Measurements from ENCODE around the gene SPIRE1.
A peak's percentile ranks its signal among the peaks of the same experiment; 100 is the strongest.
"Not testable (repeated sequence)": the region's sequence is repeated elsewhere in the genome, so short reads cannot be mapped to it uniquely, and the experiment has no call there.

Gene SPIRE1

DNA sequence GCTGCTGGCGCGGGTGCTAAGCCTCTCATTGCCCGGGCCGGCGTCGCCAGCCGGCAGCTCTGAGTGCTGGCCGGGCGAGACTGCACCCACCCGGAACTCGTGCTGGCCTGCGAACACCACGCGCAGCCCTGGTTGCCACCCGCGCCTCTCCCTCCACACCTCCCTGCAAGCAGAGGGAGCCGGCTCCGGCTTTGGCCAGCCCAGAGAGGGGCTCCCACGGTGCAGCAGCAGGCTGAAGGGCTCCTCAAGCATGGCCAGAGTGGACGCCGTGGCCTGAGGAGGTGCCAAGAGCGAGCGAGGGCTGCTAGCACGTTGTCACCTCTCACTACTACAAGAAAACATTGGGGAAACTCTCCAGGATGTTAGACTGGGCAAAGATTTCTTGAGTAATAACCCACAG lies 98.6 kb downstream of the SPIRE1 start:
- DNase-seq (ENCODE audit: low read depth), result no peak
- no peak overlapping the region for H3K4me3 ChIP-seq (ENCODE audit: low read depth, low read length)
- no peak for TF ChIP-seq CTCF (IDR thresholded peaks at IDR 0.05; ENCODE audit: insufficient read depth, low read depth, low read length, missing control alignments)

- no peak for TF ChIP-seq CTCF (IDR thresholded peaks at IDR 0.05; ENCODE audit: insufficient read depth, low read depth, low read length, missing control alignments)
- H3K4me3 ChIP-seq (ENCODE audit: low read depth, low read length), result no peak overlapping the region
- no peak for DNase-seq (ENCODE audit: low read depth)
Measured at GRCh38 chr18:12556946-12557806, 100.7 kb downstream of the SPIRE1 start.

GRCh38 chr18:12554796-12555388 lies 103.0 kb downstream of the SPIRE1 start:
- no peak overlapping the region for H3K4me3 ChIP-seq (ENCODE audit: low read depth, low read length)
- no peak for TF ChIP-seq CTCF (IDR thresholded peaks at IDR 0.05; ENCODE audit: insufficient read depth, low read depth, low read length, missing control alignments)
- no peak for DNase-seq (ENCODE audit: low read depth)

GRCh38 chr18:12552879-12553242 lies 105.0 kb downstream of the SPIRE1 start:
- DNase-seq (ENCODE audit: low read depth), result no peak
- H3K4me3 ChIP-seq (ENCODE audit: low read depth, low read length), result no peak overlapping the region
- TF ChIP-seq CTCF (IDR thresholded peaks at IDR 0.05; ENCODE audit: insufficient read depth, low read depth, low read length, missing control alignments), result no peak

DNA sequence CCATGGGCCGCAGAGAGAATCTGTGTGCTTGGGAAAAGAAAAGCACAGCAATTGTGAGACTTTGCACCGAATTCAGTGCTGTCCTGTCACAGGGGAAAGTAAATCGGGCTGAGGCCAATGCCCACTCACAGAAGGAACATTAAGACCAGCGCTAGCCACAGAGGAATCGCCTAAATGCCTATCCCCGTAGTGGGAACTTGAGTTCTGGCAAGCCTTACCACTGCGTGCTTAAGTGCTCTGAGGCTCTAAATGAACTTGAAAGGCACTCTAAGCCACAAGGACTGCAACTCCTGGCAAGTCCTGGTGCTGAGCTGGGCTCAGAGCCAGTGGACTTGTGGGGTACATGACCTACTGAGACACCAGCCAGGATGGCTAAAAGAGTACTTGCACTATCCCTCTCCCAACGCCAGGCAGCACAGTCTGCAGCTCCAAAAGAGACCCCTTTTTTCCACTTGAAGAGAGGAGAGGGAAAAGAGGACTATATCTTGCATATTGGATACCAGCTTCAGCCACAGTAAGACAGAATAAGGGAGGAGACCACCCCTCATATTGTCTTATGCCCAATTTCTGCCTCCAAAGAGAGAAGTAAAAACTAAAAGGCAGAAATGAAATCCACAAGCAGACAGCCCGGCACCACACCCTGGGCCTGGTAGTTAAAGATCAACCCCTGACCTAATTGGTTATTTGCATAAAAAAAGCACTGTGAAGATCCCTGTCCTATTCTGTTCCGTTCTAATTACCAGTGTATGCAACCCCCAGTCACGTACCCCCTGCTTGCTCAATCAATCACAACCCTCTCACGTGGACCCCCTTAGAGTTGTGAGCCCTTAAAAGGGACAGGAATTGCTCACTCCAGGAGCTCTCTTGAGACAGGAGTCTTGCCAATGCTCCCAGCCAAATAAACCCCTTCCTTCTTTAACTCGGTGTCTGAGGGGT lies 105.7 kb downstream of the SPIRE1 start:
- H3K4me3 ChIP-seq (ENCODE audit: low read depth, low read length), result not testable (repeated sequence)
- DNase-seq (ENCODE audit: low read depth), result peak; percentile 14

- H3K4me3 ChIP-seq (ENCODE audit: low read depth, low read length); DNase-seq (ENCODE audit: low read depth): not testable (repeated sequence)
Measured at GRCh38 chr18:12551466-12551865, 106.4 kb downstream of the SPIRE1 start.

GRCh38 chr18:12543697-12544096 lies 114.2 kb downstream of the SPIRE1 start:
- H3K4me3 ChIP-seq (ENCODE audit: low read depth, low read length), result no peak overlapping the region
- TF ChIP-seq CTCF (IDR thresholded peaks at IDR 0.05; ENCODE audit: insufficient read depth, low read depth, low read length, missing control alignments), result no peak
- DNase-seq (ENCODE audit: low read depth), result no peak

Measured in GM12865 (cell line).